Thoracic aorta (tissue), 2 donors: Measurements from ENCODE around the gene SEMA4G. TPM values are rescaled to one million over a fixed set of nuclear protein-coding genes. Genes with fewer than 3 reads are reported as not detected.

Source experiments
- ATAC-seq: fragments of 150-250 bp; one replicate; pipeline ENCODE4 v1.8.0; 2017; ENCODE audit warnings: low read depth; ENCODE audit not compliant: insufficient number of reproducible peaks, low FRiP score
- DNase-seq: peaks from one replicate; pipeline ENCODE4 v3.0.0-alpha.2; 2020; ENCODE audit warnings: low spot score
- H3K27ac ChIP-seq, 2 donors: fragments of 200-600 bp; sonication (generic); 1 replicate in 1 of 2; 2 replicates in 1 of 2; pipeline ENCODE4 v1.5.1; 2016; ENCODE audit warnings: mild to moderate bottlenecking in 2 of 2, moderate library complexity in 2 of 2
- H3K27me3 ChIP-seq: fragments of 200-600 bp; sonication (generic); replicated peaks from 2 replicates; pipeline ENCODE4 v1.6.0; 2016; ENCODE audit warnings: mild to moderate bottlenecking; ENCODE audit not compliant: insufficient read depth
- H3K36me3 ChIP-seq: fragments of 200-600 bp; sonication (generic); one replicate; pipeline ENCODE4 v1.5.1; 2016
- H3K4me1 ChIP-seq, 2 donors: fragments of 200-600 bp; sonication (generic); 1 replicate in 1 of 2; 2 replicates in 1 of 2; pipeline versions ENCODE4 v1.5.1 to v1.6.0; 2016; ENCODE audit warnings: low read depth in 2 of 2, mild to moderate bottlenecking in 1 of 2; ENCODE audit not compliant: control insufficient read depth in 1 of 2
- H3K4me3 ChIP-seq: fragments of 200-600 bp; sonication (generic); 2 replicates; pipeline ENCODE4 v1.5.1; 2016; ENCODE audit warnings: mild to moderate bottlenecking
- H3K9me3 ChIP-seq: fragments of 200-600 bp; sonication (generic); 2 replicates; pipeline ENCODE4 v1.5.1; 2016
- CTCF ChIP-seq: fragments of 200-600 bp; sonication (generic); IDR thresholded peaks from one replicate; pipeline ENCODE4 v1.5.1; 2019; ENCODE audit warnings: antibody characterized with exemption
- total RNA-seq, 2 donors: library from RNA; depleted of rRNA; stranded (reverse); fragments of >200 nt; gene quantifications; one replicate each; pipeline versions ENCODE4 v1.1.0 to v1.2.3, GENCODE V29; 2016

Gene SEMA4G
- total RNA-seq, 2 donors from 2014 or later, result 3.5 to 4.3 TPM

GRCh38 chr10:100983868-100984671 lies 14.8 kb downstream of the SEMA4G start:
- no peaks in the 10 kb centered on the region for H3K27me3 ChIP-seq
- DNase-seq (no peak), ATAC-seq (no peak)
- no peaks in the 10 kb centered on the region for H3K9me3 ChIP-seq
- H3K36me3 ChIP-seq, result peaks cover 6% of the 10 kb centered on the region
- H3K27ac ChIP-seq, result no peak overlapping the region
- H3K4me3 ChIP-seq, result no peak overlapping the region
- TF ChIP-seq CTCF, result no peak
- peaks cover 17 to 24% of the 10 kb centered on the region in 2 donors for H3K4me1 ChIP-seq

GRCh38 chr10:100984672-100985177 lies 15.4 kb downstream of the SEMA4G start:
- Histone ChIP-seq H3K27me3 (no peaks in the 10 kb centered on the region), H3K36me3 (peaks cover 6% of the 10 kb centered on the region), H3K9me3 (no peaks in the 10 kb centered on the region), H3K27ac (no peak overlapping the region), H3K4me3 (no peak overlapping the region), H3K4me1 (peaks cover 17 to 24% of the 10 kb centered on the region in 2 donors)
- no peak for TF ChIP-seq CTCF
- ATAC-seq, result no peak
- no peak for DNase-seq

- no peak for TF ChIP-seq CTCF
- H3K4me1 ChIP-seq, result peaks cover 17 to 24% of the 10 kb centered on the region in 2 donors
- H3K27ac ChIP-seq, result no peak overlapping the region
- peaks cover 6% of the 10 kb centered on the region for H3K36me3 ChIP-seq
- no peaks in the 10 kb centered on the region for H3K9me3 ChIP-seq
- DNase-seq (no peak), ATAC-seq (no peak)
- H3K27me3 ChIP-seq, result no peaks in the 10 kb centered on the region
- H3K4me3 ChIP-seq, result no peak overlapping the region
These were observed 16.0 kb downstream of the SEMA4G start for GRCh38 chr10:100985336-100985735.

- H3K4me1 ChIP-seq, result peaks cover 17 to 24% of the 10 kb centered on the region in 2 donors
These were observed 17.3 kb downstream of the SEMA4G start for GRCh38 chr10:100986623-100986951.

More at GRCh38 chr10:100986623-100986951, 17.3 kb downstream of the SEMA4G start:
- DNase-seq (no peak), ATAC-seq (no peak)
- no peaks in the 10 kb centered on the region for H3K9me3 ChIP-seq
- peak overlapping the region; percentile 89 for H3K4me3 ChIP-seq
- H3K36me3 ChIP-seq, result peaks cover 10% of the 10 kb centered on the region
- no peak for TF ChIP-seq CTCF
- peak overlapping the region; percentile 63 to 68 for H3K27ac ChIP-seq
- no peaks in the 10 kb centered on the region for H3K27me3 ChIP-seq
